KOPT-K1 (cell line): Measurements from ENCODE around the gene CAMTA1.

ENCODE experiments used
- H3K27ac ChIP-seq: fragments of 200-600 bp; sonication (generic); 2 replicates; pipeline ENCODE4 v1.5.1; 2016; ENCODE audit warnings: antibody characterized with exemption, mild to moderate bottlenecking, low read depth, low read length; ENCODE audit not compliant: poor library complexity, severe bottlenecking
- H3K36me3 ChIP-seq: fragments of 200-600 bp; sonication (generic); 2 replicates; pipeline ENCODE4 v1.5.1; 2017; ENCODE audit warnings: antibody characterized with exemption, mild to moderate bottlenecking, low read length, moderate library complexity; ENCODE audit not compliant: insufficient read depth
- H3K9me3 ChIP-seq: fragments of 200-600 bp; sonication (generic); 2 replicates; pipeline ENCODE4 v1.5.1; 2017; ENCODE audit warnings: antibody characterized with exemption, low read length, mild to moderate bottlenecking; ENCODE audit not compliant: insufficient read depth, poor library complexity, severe bottlenecking

CAMTA1 gene

DNA sequence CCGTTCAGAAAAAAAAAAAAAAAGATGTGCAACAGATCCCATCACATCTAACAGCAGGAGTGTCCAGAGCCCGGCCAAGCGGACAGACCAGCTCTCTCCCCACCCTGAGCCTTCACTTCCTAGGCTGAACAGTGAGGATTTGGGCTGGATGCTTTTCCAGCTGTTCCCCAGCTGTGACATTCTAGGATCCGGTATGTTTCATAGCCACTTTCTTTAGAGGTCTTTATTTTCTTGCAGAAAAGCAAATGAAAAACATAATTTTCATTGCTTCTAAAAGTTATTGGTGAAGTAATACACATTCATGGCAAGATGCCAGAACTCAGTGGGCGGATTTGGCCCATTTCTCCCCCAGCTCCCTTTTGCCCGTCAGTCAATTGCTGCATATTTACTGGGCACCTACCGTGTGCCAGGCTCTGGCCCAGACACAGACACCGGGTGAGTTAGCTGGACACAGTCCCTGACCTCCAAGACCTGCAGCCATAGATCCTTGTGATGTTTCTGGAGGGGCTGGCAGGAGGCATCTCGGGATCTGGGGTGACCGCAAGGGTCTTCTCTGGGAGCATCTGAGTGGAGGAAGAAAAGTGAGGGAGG is 772.1 kb downstream of the CAMTA1 start:
- Histone ChIP-seq H3K9me3 (no peaks in the 10 kb centered on the region), H3K27ac (no peak overlapping the region), H3K36me3 (no peaks in the 10 kb centered on the region)

DNA sequence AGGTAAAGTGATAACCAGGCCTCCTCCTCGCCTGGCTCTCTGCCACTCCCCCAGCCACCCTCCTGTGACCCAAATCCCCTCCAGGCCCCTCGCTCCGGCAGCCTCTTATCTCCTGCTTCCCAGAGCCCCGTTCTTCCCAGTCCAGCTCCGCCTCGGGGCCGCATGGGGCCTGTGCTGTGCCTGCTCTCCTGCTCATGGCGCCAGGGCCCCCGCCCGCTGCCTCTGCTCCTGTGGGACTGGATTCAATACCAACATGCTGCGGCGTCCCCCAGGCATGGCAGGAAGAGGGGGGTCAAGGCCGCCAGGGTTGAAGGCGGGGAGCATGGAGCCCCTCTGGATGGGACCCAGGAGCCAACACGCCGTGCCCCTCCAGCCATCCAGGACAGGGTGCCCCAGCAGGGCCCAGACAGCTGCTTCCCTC is 772.8 kb downstream of the CAMTA1 start:
- Histone ChIP-seq H3K36me3 (no peaks in the 10 kb centered on the region), H3K27ac (no peak overlapping the region), H3K9me3 (no peaks in the 10 kb centered on the region)

DNA sequence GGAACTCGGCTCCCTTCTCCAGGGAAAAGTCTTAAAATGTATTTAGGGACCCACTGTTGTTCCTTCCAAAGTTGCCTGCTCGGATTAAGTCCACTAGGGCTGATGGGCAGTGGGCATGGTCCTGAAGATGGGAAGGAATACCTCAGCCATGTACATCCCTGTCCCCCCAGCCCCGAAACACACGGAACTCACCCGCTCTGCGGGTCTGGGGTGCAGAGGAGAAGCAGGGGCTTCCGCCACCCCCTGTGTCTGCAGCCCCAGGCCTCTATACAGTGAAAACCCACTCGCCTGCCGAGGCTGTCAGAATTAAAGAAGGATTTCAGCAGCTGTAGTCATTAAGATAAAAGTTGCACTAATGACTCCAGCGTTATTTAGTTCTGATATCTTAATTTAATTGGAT is 773.2 kb downstream of the CAMTA1 start:
- H3K36me3 ChIP-seq = no peaks in the 10 kb centered on the region
- H3K9me3 ChIP-seq = no peaks in the 10 kb centered on the region
- no peak overlapping the region for H3K27ac ChIP-seq

DNA sequence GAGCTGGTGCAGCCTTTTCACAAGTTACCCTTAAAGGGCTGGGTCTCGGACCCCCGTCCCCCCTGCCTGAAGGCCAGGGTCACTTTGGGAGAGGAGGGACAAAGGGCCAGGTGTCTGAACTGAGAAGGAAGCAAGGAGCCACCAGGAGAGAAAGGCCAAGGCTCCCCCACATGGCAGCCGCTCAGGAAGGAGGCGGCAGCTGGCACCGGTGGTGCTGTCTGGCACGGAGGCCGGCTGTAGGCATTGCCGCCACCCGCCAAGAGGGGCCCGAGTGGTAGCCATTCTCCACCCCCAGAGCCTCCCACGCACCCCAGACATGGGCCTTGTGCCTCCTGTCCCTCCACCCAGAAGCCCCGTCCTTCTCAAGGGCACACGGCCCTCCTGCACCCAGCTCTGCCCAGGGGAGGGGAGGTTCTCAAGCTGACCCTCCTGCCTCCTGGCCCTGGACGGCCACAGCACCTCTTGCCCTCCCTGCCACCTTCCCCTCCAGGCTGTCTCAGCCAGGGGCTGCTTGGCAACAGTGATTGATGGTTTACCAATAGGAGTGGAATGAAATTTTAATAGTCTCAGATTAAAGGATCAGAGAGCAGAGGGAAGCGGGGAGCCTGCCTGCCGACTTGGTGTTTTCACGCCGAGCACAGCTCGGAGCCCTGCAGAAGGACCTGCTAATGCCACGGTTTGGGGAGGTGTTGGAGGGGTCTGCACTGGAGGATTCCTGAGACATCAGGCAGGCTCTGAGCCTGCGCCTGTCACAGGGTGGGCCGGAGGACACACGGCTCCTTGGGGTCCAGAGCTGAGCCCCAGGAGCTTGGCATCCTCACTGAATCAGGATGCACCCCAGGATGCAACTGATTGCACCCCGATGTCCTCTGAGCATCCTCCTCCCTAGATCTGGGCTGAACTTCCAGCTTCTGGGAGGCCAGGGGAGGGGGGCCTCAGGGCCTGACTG is 773.9 kb downstream of the CAMTA1 start:
- no peak overlapping the region for H3K27ac ChIP-seq
- no peaks in the 10 kb centered on the region for H3K36me3 ChIP-seq
- H3K9me3 ChIP-seq = no peaks in the 10 kb centered on the region

GRCh38 chr1:7560128-7560527 is 774.9 kb downstream of the CAMTA1 start:
- Histone ChIP-seq H3K27ac (no peak overlapping the region), H3K9me3 (no peaks in the 10 kb centered on the region), H3K36me3 (no peaks in the 10 kb centered on the region)

GRCh38 chr1:7560601-7561181 is 775.4 kb downstream of the CAMTA1 start:
- H3K36me3 ChIP-seq = no peaks in the 10 kb centered on the region
- no peaks in the 10 kb centered on the region for H3K9me3 ChIP-seq
- no peak overlapping the region for H3K27ac ChIP-seq

- H3K36me3 ChIP-seq = no peaks in the 10 kb centered on the region
- no peak overlapping the region for H3K27ac ChIP-seq
- no peaks in the 10 kb centered on the region for H3K9me3 ChIP-seq
Observed at GRCh38 chr1:7561331-7561921, 776.2 kb downstream of the CAMTA1 start.

DNA sequence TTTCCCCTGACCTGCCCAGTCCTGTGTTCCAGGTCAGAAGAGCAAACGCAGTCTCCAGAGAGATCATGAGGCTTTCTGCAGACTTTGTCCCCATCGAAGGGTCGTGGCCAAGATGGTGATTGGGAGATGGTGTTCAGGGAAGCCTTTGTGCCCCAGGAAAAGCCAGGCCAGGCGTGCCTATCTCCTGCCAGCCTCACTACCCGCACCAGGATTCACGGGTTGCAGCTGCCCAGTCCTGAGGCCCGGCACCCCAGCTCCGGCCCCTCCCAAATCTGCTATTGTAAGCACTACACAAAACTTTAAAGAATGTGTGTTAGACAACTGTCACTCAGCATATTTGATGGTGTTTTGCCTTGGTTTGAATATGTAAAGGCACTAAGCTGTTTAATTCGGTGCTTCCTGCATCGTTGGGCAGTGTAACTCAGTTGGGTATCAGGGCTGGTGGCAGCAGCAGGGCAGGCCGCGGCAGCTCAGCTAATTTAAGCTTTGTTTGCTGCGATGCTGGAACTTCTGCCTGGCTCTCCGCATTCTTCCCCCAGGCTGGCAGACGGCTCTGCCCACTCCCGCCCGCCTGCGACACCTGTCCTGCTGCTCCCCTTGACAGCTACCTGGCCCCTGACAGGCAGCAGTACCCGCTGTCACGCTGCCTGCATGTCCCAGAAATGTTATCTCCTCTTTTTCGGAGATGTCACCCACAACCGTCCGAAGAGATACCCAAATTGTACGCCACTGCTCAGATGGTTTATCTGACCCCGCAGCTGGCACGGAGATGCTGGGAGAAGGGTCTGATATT is 776.9 kb downstream of the CAMTA1 start:
- no peaks in the 10 kb centered on the region for H3K9me3 ChIP-seq
- H3K36me3 ChIP-seq = no peaks in the 10 kb centered on the region
- no peak overlapping the region for H3K27ac ChIP-seq

- Histone ChIP-seq H3K9me3 (no peaks in the 10 kb centered on the region), H3K36me3 (no peaks in the 10 kb centered on the region), H3K27ac (no peak overlapping the region)
Observed at GRCh38 chr1:7562729-7563605, 777.7 kb downstream of the CAMTA1 start.

DNA sequence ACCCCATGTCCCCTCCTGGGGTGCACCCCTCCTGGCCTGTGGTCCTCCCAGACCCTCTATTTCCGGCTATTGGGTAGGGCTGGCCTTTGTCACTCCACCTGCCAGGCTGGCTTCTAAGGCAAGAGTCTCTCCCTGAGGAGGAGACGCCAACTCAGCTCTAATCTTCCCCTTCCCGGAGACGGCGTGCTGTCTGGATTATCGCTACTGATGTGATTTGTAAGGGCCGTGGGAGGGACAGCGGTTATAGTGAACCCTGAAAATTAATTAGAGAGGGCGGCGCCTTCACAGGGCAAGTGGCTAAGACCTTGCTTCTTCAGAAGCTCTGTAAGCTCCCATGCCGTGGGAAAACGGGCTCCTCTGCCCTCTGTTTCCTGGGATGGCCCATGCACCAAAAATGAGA is 778.9 kb downstream of the CAMTA1 start:
- Histone ChIP-seq H3K27ac (no peak overlapping the region), H3K9me3 (no peaks in the 10 kb centered on the region), H3K36me3 (no peaks in the 10 kb centered on the region)

- Histone ChIP-seq H3K27ac (no peak overlapping the region), H3K36me3 (no peaks in the 10 kb centered on the region), H3K9me3 (no peaks in the 10 kb centered on the region)
Observed at GRCh38 chr1:7565099-7565750, 780.0 kb downstream of the CAMTA1 start.

DNA sequence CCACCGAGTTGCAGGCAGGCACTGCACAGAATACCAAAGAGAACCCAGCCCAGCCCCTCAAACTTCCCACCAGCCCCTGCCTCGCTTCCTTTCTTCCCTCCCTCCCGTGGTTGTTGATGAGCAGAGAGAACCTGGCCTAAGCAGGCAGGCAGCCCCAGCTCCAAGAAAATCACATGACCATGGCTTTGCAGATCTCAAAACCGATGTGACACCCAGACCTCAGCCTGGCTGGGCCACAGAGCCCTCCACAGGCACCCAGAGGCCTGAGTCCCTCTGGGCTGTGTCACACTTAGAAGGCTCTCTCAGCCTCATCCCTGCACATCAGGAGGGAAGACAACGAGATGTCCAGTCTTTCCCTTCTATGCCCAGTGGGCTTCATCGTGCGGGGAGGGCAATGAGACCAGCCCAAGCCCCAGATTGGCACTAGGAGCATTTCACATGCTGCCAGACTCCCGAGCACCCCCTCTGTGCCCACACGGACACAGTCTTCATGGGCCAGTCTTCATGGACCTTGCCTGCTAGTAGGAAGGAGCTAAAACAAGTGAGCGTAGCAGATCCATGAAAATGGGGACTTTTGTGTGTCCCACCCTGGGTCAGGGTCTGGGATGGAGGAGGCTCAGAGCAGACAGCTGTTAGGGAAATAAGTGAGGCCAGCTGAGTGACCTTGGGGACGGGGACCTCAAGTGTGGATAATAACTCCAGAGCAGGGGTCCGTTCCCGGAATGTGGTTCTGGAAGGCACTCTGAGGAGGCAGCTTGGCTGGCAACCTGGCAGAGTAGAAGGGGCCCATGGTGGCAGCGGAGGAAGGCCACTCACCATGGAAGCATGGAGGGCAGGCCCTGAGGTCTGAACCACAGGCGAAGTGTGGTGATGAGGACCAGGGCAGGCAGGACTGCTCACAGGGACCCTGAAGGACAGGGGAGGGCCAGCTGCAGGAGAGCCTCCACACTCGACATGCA is 781.4 kb downstream of the CAMTA1 start:
- Histone ChIP-seq H3K36me3 (no peaks in the 10 kb centered on the region), H3K27ac (no peak overlapping the region), H3K9me3 (no peaks in the 10 kb centered on the region)

DNA sequence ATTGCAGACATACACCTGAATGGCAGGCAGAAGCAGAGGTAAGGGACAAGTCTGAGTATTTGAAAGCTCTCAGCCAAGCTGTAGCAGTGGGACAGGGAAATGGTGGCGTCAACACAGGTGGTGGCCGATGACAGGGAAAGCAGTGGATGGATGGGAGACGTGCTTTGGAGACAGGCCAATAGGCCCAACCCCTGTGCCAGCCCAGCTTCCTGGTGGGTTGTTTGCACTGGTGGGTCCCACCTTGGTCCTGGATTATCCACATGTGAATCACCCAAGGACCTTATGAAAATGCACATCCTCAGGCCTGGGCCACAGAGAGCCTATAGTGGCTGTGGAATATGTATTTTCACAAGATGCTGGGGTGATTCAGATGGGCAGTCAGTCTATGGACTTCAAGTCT is 782.1 kb downstream of the CAMTA1 start:
- H3K36me3 ChIP-seq = no peaks in the 10 kb centered on the region
- H3K9me3 ChIP-seq = no peaks in the 10 kb centered on the region
- no peak overlapping the region for H3K27ac ChIP-seq
